Measurements from ENCODE around the gene ZC3H7A.
"Not testable (repeated sequence)": the region's sequence is repeated elsewhere in the genome, so short reads cannot be mapped to it uniquely, and the experiment has no call there.

Gene ZC3H7A

DNA sequence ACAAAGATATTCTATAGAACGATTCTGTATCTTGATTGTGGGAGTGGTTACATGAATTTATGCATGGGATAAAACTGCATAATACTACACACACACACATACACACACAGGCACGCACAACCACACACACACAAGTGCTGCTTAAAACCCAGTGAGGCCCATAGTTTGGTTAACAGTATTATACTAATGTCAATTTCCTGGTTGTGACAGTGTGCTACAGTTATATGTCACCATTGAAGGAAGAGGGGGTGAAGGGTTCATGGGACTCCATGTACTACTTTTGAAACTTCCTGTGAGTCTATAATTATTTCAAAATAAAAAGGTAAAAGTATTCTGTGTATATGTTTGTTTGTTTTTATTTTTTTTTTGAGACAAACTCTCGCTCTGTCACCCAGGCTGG lies 8.1 kb downstream of the ZC3H7A start:
- no peak overlapping the region for H2BK120ac ChIP-seq (ENCODE audit: low read depth, low read length)
- no peak overlapping the region for H3K18ac ChIP-seq (ENCODE audit: low read length)
- H3K4ac ChIP-seq (ENCODE audit: low read depth, low read length), result no peak overlapping the region
- H3K27me3 ChIP-seq (ENCODE audit: insufficient read depth, low read length, poor library complexity), result no peaks in the 10 kb centered on the region
- H3K4me1 ChIP-seq (ENCODE audit: control insufficient read depth, low read depth, low read length), result peaks cover 1% of the 10 kb centered on the region
- H3K4me2 ChIP-seq (ENCODE audit: low read length), result no peak overlapping the region
- H4K8ac ChIP-seq (ENCODE audit: low read depth, low read length), result no peak overlapping the region
- DNase-seq, result no peak
- H3K27ac ChIP-seq (ENCODE audit: low read depth, low read length), result no peak overlapping the region
- H3K23ac ChIP-seq (ENCODE audit: low read length), result no peak overlapping the region
- peaks cover 28% of the 10 kb centered on the region for H3K79me1 ChIP-seq (ENCODE audit: low read length)
- H2BK5ac ChIP-seq (ENCODE audit: low read length), result no peak overlapping the region
- no peak overlapping the region for H3K4me3 ChIP-seq (ENCODE audit: low read length)
- H3K9ac ChIP-seq (ENCODE audit: low read length), result no peak overlapping the region
- H3K56ac ChIP-seq (ENCODE audit: low read length), result no peak overlapping the region
- no peak overlapping the region for H2BK15ac ChIP-seq (replicated peaks; ENCODE audit: low read depth)
- no CpG with 5 or more reads among the region's 3 CpGs for WGBS (ENCODE audit: extremely low coverage, insufficient coverage, low lambda C conversion rate)
- H4K5ac ChIP-seq (ENCODE audit: low read length), result no peak overlapping the region
- H2AK5ac ChIP-seq (ENCODE audit: low read length), result no peak overlapping the region
- H3K79me2 ChIP-seq (ENCODE audit: control insufficient read depth, insufficient read depth, low read length), result peaks cover 61% of the 10 kb centered on the region
- H3K36me3 ChIP-seq (ENCODE audit: control insufficient read depth, insufficient read depth, low read length), result no peaks in the 10 kb centered on the region

DNA sequence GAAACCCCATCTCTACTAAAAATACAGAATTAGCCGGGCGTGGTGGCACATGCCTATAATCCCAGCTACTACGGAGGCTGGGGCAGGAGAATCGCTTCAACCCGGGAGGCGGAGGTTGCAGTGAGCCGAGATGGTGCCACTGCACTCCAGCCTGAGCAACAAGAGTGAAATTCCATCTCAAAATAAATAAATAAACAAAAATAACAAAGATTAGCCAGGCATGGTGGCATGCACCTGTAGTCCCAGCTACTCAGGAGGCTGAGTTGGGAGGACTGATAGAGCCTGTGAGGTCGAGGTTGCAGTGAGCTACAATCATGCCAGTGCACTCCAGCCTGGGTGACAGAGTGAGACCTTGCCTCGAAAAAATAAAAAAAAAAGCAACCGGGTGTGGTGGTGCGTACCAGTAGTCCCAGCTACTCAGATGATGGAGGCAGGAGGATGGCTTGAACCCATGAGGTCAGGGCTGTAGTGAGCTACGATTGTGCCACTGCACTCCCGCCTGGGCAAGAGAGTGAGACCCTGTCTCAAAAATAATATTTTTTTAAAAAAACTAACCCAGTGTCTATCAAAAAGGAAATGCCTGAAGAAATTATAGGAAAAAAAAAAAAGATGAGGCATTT lies 12.0 kb downstream of the ZC3H7A start:
- H3K27ac ChIP-seq (ENCODE audit: low read depth, low read length); H3K18ac ChIP-seq (ENCODE audit: low read length); H2BK120ac ChIP-seq (ENCODE audit: low read depth, low read length); H3K4ac ChIP-seq (ENCODE audit: low read depth, low read length); H4K5ac ChIP-seq (ENCODE audit: low read length); H2BK15ac ChIP-seq (replicated peaks; ENCODE audit: low read depth); H3K36me3 ChIP-seq (ENCODE audit: control insufficient read depth, insufficient read depth, low read length); H2BK5ac ChIP-seq (ENCODE audit: low read length); H4K8ac ChIP-seq (ENCODE audit: low read depth, low read length); H3K4me3 ChIP-seq (ENCODE audit: low read length); H3K4me2 ChIP-seq (ENCODE audit: low read length); H3K56ac ChIP-seq (ENCODE audit: low read length); H2AK5ac ChIP-seq (ENCODE audit: low read length); DNase-seq; H3K4me1 ChIP-seq (ENCODE audit: control insufficient read depth, low read depth, low read length); H3K23ac ChIP-seq (ENCODE audit: low read length); H3K9ac ChIP-seq (ENCODE audit: low read length); H3K27me3 ChIP-seq (ENCODE audit: insufficient read depth, low read length, poor library complexity): not testable (repeated sequence)
- no CpG with 5 or more reads among the region's 13 CpGs for WGBS (ENCODE audit: extremely low coverage, insufficient coverage, low lambda C conversion rate)
- Histone ChIP-seq H3K79me1 (ENCODE audit: low read length) (peaks cover 22% of the 10 kb centered on the region), H3K79me2 (ENCODE audit: control insufficient read depth, insufficient read depth, low read length) (peaks cover 37% of the 10 kb centered on the region)

- H3K56ac ChIP-seq (ENCODE audit: low read length); H2BK120ac ChIP-seq (ENCODE audit: low read depth, low read length); H4K5ac ChIP-seq (ENCODE audit: low read length); H2AK5ac ChIP-seq (ENCODE audit: low read length); H3K9ac ChIP-seq (ENCODE audit: low read length); H3K4me3 ChIP-seq (ENCODE audit: low read length); H3K23ac ChIP-seq (ENCODE audit: low read length); H3K27me3 ChIP-seq (ENCODE audit: insufficient read depth, low read length, poor library complexity); H3K4ac ChIP-seq (ENCODE audit: low read depth, low read length); H3K4me1 ChIP-seq (ENCODE audit: control insufficient read depth, low read depth, low read length); H2BK15ac ChIP-seq (replicated peaks; ENCODE audit: low read depth); H3K36me3 ChIP-seq (ENCODE audit: control insufficient read depth, insufficient read depth, low read length); H2BK5ac ChIP-seq (ENCODE audit: low read length); H4K8ac ChIP-seq (ENCODE audit: low read depth, low read length); DNase-seq; H3K27ac ChIP-seq (ENCODE audit: low read depth, low read length); H3K18ac ChIP-seq (ENCODE audit: low read length); H3K4me2 ChIP-seq (ENCODE audit: low read length): not testable (repeated sequence)
- WGBS (ENCODE audit: extremely low coverage, insufficient coverage, low lambda C conversion rate), result no CpG with 5 or more reads among the region's 6 CpGs
- peaks cover 18% of the 10 kb centered on the region for H3K79me1 ChIP-seq (ENCODE audit: low read length)
- H3K79me2 ChIP-seq (ENCODE audit: control insufficient read depth, insufficient read depth, low read length), result peaks cover 32% of the 10 kb centered on the region
These were observed 12.7 kb downstream of the ZC3H7A start for GRCh38 chr16:11784381-11784780.

DNA sequence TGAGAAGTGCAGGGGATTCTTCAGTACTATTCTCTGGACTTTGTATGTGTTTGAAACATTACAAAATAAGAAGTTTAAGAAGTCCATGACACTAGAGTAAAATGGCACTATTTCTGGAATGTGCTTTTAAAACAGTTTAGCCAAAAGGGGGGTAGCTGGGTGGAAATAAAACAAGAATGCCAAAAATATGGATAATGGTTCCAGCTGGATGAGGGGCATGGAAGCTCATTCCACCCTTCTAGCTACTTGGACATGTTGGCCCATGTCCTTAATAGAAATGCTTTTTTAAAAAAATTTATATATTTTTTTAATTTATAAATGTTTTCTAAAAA lies 13.1 kb downstream of the ZC3H7A start:
- Histone ChIP-seq H3K18ac (ENCODE audit: low read length) (no peak overlapping the region), H2BK5ac (ENCODE audit: low read length) (no peak overlapping the region), H3K4me2 (ENCODE audit: low read length) (no peak overlapping the region), H4K5ac (ENCODE audit: low read length) (no peak overlapping the region), H3K4me1 (ENCODE audit: control insufficient read depth, low read depth, low read length) (peaks cover 2% of the 10 kb centered on the region), H2AK5ac (ENCODE audit: low read length) (no peak overlapping the region), H3K79me2 (ENCODE audit: control insufficient read depth, insufficient read depth, low read length) (peaks cover 32% of the 10 kb centered on the region), H3K4ac (ENCODE audit: low read depth, low read length) (no peak overlapping the region), H2BK120ac (ENCODE audit: low read depth, low read length) (no peak overlapping the region), H3K23ac (ENCODE audit: low read length) (no peak overlapping the region), H3K36me3 (ENCODE audit: control insufficient read depth, insufficient read depth, low read length) (no peaks in the 10 kb centered on the region), H3K79me1 (ENCODE audit: low read length) (peaks cover 18% of the 10 kb centered on the region), H2BK15ac (replicated peaks; ENCODE audit: low read depth) (no peak overlapping the region), H3K9ac (ENCODE audit: low read length) (no peak overlapping the region), H3K27me3 (ENCODE audit: insufficient read depth, low read length, poor library complexity) (no peaks in the 10 kb centered on the region), H4K8ac (ENCODE audit: low read depth, low read length) (no peak overlapping the region), H3K27ac (ENCODE audit: low read depth, low read length) (no peak overlapping the region), H3K56ac (ENCODE audit: low read length) (no peak overlapping the region), H3K4me3 (ENCODE audit: low read length) (no peak overlapping the region)
- DNase-seq, result no peak

GRCh38 chr16:11783319-11784037 lies 13.6 kb downstream of the ZC3H7A start:
- Histone ChIP-seq H4K5ac (ENCODE audit: low read length) (no peak overlapping the region), H3K4ac (ENCODE audit: low read depth, low read length) (no peak overlapping the region), H3K79me2 (ENCODE audit: control insufficient read depth, insufficient read depth, low read length) (peaks cover 29% of the 10 kb centered on the region), H3K4me2 (ENCODE audit: low read length) (no peak overlapping the region), H3K79me1 (ENCODE audit: low read length) (peaks cover 15% of the 10 kb centered on the region), H2AK5ac (ENCODE audit: low read length) (no peak overlapping the region), H3K4me1 (ENCODE audit: control insufficient read depth, low read depth, low read length) (peaks cover 2% of the 10 kb centered on the region), H3K27ac (ENCODE audit: low read depth, low read length) (no peak overlapping the region), H2BK15ac (replicated peaks; ENCODE audit: low read depth) (no peak overlapping the region), H3K56ac (ENCODE audit: low read length) (no peak overlapping the region), H3K23ac (ENCODE audit: low read length) (no peak overlapping the region), H4K8ac (ENCODE audit: low read depth, low read length) (no peak overlapping the region), H2BK120ac (ENCODE audit: low read depth, low read length) (no peak overlapping the region), H3K27me3 (ENCODE audit: insufficient read depth, low read length, poor library complexity) (no peaks in the 10 kb centered on the region), H3K36me3 (ENCODE audit: control insufficient read depth, insufficient read depth, low read length) (no peaks in the 10 kb centered on the region), H2BK5ac (ENCODE audit: low read length) (no peak overlapping the region), H3K9ac (ENCODE audit: low read length) (no peak overlapping the region), H3K18ac (ENCODE audit: low read length) (no peak overlapping the region), H3K4me3 (ENCODE audit: low read length) (no peak overlapping the region)
- WGBS (ENCODE audit: extremely low coverage, insufficient coverage, low lambda C conversion rate), result no CpG with 5 or more reads among the region's 5 CpGs
- no peak for DNase-seq

DNA sequence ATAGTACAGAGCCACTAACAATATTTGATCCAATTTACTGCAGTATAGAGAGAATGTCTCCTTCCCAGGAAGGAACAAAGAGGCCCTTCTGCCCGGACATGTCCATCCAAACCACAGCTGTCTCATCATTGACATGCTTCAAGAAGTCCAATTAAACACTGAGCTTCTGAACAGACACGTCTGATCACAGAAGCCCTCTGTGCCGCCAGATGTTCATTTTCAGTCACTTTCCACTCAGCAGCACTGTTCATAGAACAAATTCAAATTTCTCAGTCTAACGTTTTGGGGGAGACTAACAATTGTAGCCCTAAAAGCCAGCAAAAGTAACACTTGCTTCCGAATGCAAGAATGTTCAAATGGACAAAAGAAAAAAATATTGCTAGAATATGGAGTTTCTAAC lies 15.3 kb downstream of the ZC3H7A start:
- no peak overlapping the region for H3K4me3 ChIP-seq (ENCODE audit: low read length)
- no peaks in the 10 kb centered on the region for H3K27me3 ChIP-seq (ENCODE audit: insufficient read depth, low read length, poor library complexity)
- H3K56ac ChIP-seq (ENCODE audit: low read length), result no peak overlapping the region
- no peak overlapping the region for H3K9ac ChIP-seq (ENCODE audit: low read length)
- H3K18ac ChIP-seq (ENCODE audit: low read length), result no peak overlapping the region
- peaks cover 10% of the 10 kb centered on the region for H3K79me1 ChIP-seq (ENCODE audit: low read length)
- no peak overlapping the region for H2BK5ac ChIP-seq (ENCODE audit: low read length)
- H4K5ac ChIP-seq (ENCODE audit: low read length), result no peak overlapping the region
- H3K79me2 ChIP-seq (ENCODE audit: control insufficient read depth, insufficient read depth, low read length), result peaks cover 18% of the 10 kb centered on the region
- no peak overlapping the region for H2BK120ac ChIP-seq (ENCODE audit: low read depth, low read length)
- peaks cover 2% of the 10 kb centered on the region for H3K4me1 ChIP-seq (ENCODE audit: control insufficient read depth, low read depth, low read length)
- DNase-seq, result no peak
- H4K8ac ChIP-seq (ENCODE audit: low read depth, low read length), result no peak overlapping the region
- H2AK5ac ChIP-seq (ENCODE audit: low read length), result no peak overlapping the region
- H3K27ac ChIP-seq (ENCODE audit: low read depth, low read length), result no peak overlapping the region
- H3K4ac ChIP-seq (ENCODE audit: low read depth, low read length), result no peak overlapping the region
- WGBS (ENCODE audit: extremely low coverage, insufficient coverage, low lambda C conversion rate), result no CpG with 5 or more reads among the region's 5 CpGs
- H3K23ac ChIP-seq (ENCODE audit: low read length), result no peak overlapping the region
- no peak overlapping the region for H3K4me2 ChIP-seq (ENCODE audit: low read length)
- no peaks in the 10 kb centered on the region for H3K36me3 ChIP-seq (ENCODE audit: control insufficient read depth, insufficient read depth, low read length)
- H2BK15ac ChIP-seq (replicated peaks; ENCODE audit: low read depth), result no peak overlapping the region

All from mesendoderm (in vitro differentiated cells).